ENCODE results near the gene ETNK2.

- TF ChIP-seq CTCF (IDR thresholded peaks at IDR 0.05): no peak
- TF ChIP-seq POLR2A (IDR thresholded peaks at IDR 0.05): no peak
Observed at GRCh38 chr1:204149107-204149506, 2.7 kb downstream of the ETNK2 start.

Measured in testis (tissue), 2 donors.